ENCODE data around the gene SNRPA.

Gene SNRPA

GRCh38 chr19:40742886-40743285, 8.1 kb upstream of the SNRPA start:
- no peaks in the 10 kb centered on the region for H3F3A ChIP-seq (ENCODE audit: low read depth)
- no peak overlapping the region for H3K4me3 ChIP-seq (ENCODE audit: low read length, poor library complexity, severe bottlenecking)
- H3K9me2 ChIP-seq (replicated peaks; ENCODE audit: low read depth, low read length), result no peaks in the 10 kb centered on the region
- H3K79me2 ChIP-seq (ENCODE audit: insufficient read depth, low read length), result peaks cover 5% of the 10 kb centered on the region
- H3K9ac ChIP-seq (ENCODE audit: low read depth, low read length, poor library complexity, severe bottlenecking), result no peak overlapping the region
- TF ChIP-seq CTCF (conservative IDR thresholded peaks at IDR 0.05; ENCODE audit: low read length) (no peak), EZH2phosphoT487 (IDR thresholded peaks at IDR 0.05; ENCODE audit: borderline replicate concordance) (no peak)
- H4K20me1 ChIP-seq (ENCODE audit: insufficient read depth, low read length, poor library complexity, severe bottlenecking), result no peaks in the 10 kb centered on the region
- H3K9me3 ChIP-seq (ENCODE audit: insufficient read depth, low read depth, low read length), result no peaks in the 10 kb centered on the region
- H3K36me3 ChIP-seq (ENCODE audit: insufficient read depth, low read length), result no peaks in the 10 kb centered on the region
- peaks cover 4% of the 10 kb centered on the region for H3K4me1 ChIP-seq (ENCODE audit: insufficient read depth, low read length, poor library complexity, severe bottlenecking)
- H2AFZ ChIP-seq (ENCODE audit: low read length), result no peak overlapping the region
- H3K4me2 ChIP-seq (ENCODE audit: low read depth, low read length, poor library complexity, severe bottlenecking), result no peak overlapping the region
- no peaks in the 10 kb centered on the region for H3K27me3 ChIP-seq (ENCODE audit: insufficient read depth, low read length, poor library complexity, severe bottlenecking)

GRCh38 chr19:40743926-40744325, 7.1 kb upstream of the SNRPA start:
- H3K79me2 ChIP-seq (ENCODE audit: insufficient read depth, low read length), result peaks cover 15% of the 10 kb centered on the region
- no peaks in the 10 kb centered on the region for H3K9me2 ChIP-seq (replicated peaks; ENCODE audit: low read depth, low read length)
- no peaks in the 10 kb centered on the region for H3F3A ChIP-seq (ENCODE audit: low read depth)
- no peak overlapping the region for H3K4me2 ChIP-seq (ENCODE audit: low read depth, low read length, poor library complexity, severe bottlenecking)
- peaks cover 9% of the 10 kb centered on the region for H3K4me1 ChIP-seq (ENCODE audit: insufficient read depth, low read length, poor library complexity, severe bottlenecking)
- H2AFZ ChIP-seq (ENCODE audit: low read length), result no peak overlapping the region
- no peaks in the 10 kb centered on the region for H3K27me3 ChIP-seq (ENCODE audit: insufficient read depth, low read length, poor library complexity, severe bottlenecking)
- H3K9ac ChIP-seq (ENCODE audit: low read depth, low read length, poor library complexity, severe bottlenecking), result no peak overlapping the region
- TF ChIP-seq CTCF (conservative IDR thresholded peaks at IDR 0.05; ENCODE audit: low read length), result no peak
- no peak for TF ChIP-seq EZH2phosphoT487 (IDR thresholded peaks at IDR 0.05; ENCODE audit: borderline replicate concordance)
- no peaks in the 10 kb centered on the region for H3K36me3 ChIP-seq (ENCODE audit: insufficient read depth, low read length)
- H3K4me3 ChIP-seq (ENCODE audit: low read length, poor library complexity, severe bottlenecking), result no peak overlapping the region
- H3K9me3 ChIP-seq (ENCODE audit: insufficient read depth, low read depth, low read length), result no peaks in the 10 kb centered on the region
- no peaks in the 10 kb centered on the region for H4K20me1 ChIP-seq (ENCODE audit: insufficient read depth, low read length, poor library complexity, severe bottlenecking)

GRCh38 chr19:40744554-40745401, 6.2 kb upstream of the SNRPA start:
- Histone ChIP-seq H3F3A (ENCODE audit: low read depth) (no peaks in the 10 kb centered on the region), H3K79me2 (ENCODE audit: insufficient read depth, low read length) (peaks cover 24% of the 10 kb centered on the region), H3K9me3 (ENCODE audit: insufficient read depth, low read depth, low read length) (no peaks in the 10 kb centered on the region), H3K4me2 (ENCODE audit: low read depth, low read length, poor library complexity, severe bottlenecking) (no peak overlapping the region), H4K20me1 (ENCODE audit: insufficient read depth, low read length, poor library complexity, severe bottlenecking) (no peaks in the 10 kb centered on the region), H3K9me2 (replicated peaks; ENCODE audit: low read depth, low read length) (no peaks in the 10 kb centered on the region), H3K27me3 (ENCODE audit: insufficient read depth, low read length, poor library complexity, severe bottlenecking) (no peaks in the 10 kb centered on the region), H3K36me3 (ENCODE audit: insufficient read depth, low read length) (no peaks in the 10 kb centered on the region), H3K4me3 (ENCODE audit: low read length, poor library complexity, severe bottlenecking) (no peak overlapping the region), H2AFZ (ENCODE audit: low read length) (no peak overlapping the region), H3K9ac (ENCODE audit: low read depth, low read length, poor library complexity, severe bottlenecking) (no peak overlapping the region), H3K4me1 (ENCODE audit: insufficient read depth, low read length, poor library complexity, severe bottlenecking) (peaks cover 17% of the 10 kb centered on the region)
- peak; percentile 68 for TF ChIP-seq CTCF (conservative IDR thresholded peaks at IDR 0.05; ENCODE audit: low read length)
- TF ChIP-seq EZH2phosphoT487 (IDR thresholded peaks at IDR 0.05; ENCODE audit: borderline replicate concordance), result no peak

Data from Loucy (cell line).